ENCODE data around the gene MPC1L.
"Not testable (repeated sequence)": the region's sequence is repeated elsewhere in the genome, so short reads cannot be mapped to it uniquely, and the experiment has no call there.

Gene MPC1L

GRCh38 chrX:40581336-40581920 lies 41.8 kb upstream of the MPC1L start:
- no peak overlapping the region for H3K27ac ChIP-seq (replicated peaks; ENCODE audit: low read length)
- no peaks in the 10 kb centered on the region for H3K36me3 ChIP-seq (replicated peaks in 1 of 2; ENCODE audit: control insufficient read depth in 2 of 2, insufficient read depth in 2 of 2, low read length in 2 of 2)

GRCh38 chrX:40582178-40582577 lies 41.0 kb upstream of the MPC1L start:
- H4K91ac ChIP-seq (ENCODE audit: low read depth, low read length, poor library complexity); H3K4me1 ChIP-seq (ENCODE audit: control insufficient read depth in 2 of 2, insufficient read depth in 1 of 2, low read depth in 1 of 2, low read length in 2 of 2); H2BK12ac ChIP-seq (ENCODE audit: low read length); H3K27ac ChIP-seq (replicated peaks; ENCODE audit: low read length); H4K8ac ChIP-seq (ENCODE audit: low read depth, low read length); H3K9me3 ChIP-seq (replicated peaks in 1 of 2; ENCODE audit: control insufficient read depth in 2 of 2, insufficient read depth in 1 of 2, low read depth in 1 of 2, low read length in 2 of 2); H3K36me3 ChIP-seq (replicated peaks in 1 of 2; ENCODE audit: control insufficient read depth in 2 of 2, insufficient read depth in 2 of 2, low read length in 2 of 2); H3K9ac ChIP-seq (ENCODE audit: low read depth, low read length, poor library complexity); H3K4ac ChIP-seq (ENCODE audit: low read length); H2BK5ac ChIP-seq (ENCODE audit: low read length); H2BK15ac ChIP-seq (ENCODE audit: low read length); H3K4me3 ChIP-seq (ENCODE audit: low read length in 2 of 2); H3K27me3 ChIP-seq (ENCODE audit: control insufficient read depth in 3 of 3, insufficient read depth in 3 of 3, low read depth in 1 of 3, low read length in 3 of 3); H2BK120ac ChIP-seq (ENCODE audit: low read depth, low read length); H3K18ac ChIP-seq (ENCODE audit: low read length); H2AFZ ChIP-seq (ENCODE audit: low read length); H3K14ac ChIP-seq (ENCODE audit: low read length); DNase-seq (ENCODE audit: low spot score); H2AK5ac ChIP-seq (ENCODE audit: low read depth, low read length); H3K23ac ChIP-seq (ENCODE audit: low read depth, low read length, poor library complexity); H3K4me2 ChIP-seq (ENCODE audit: insufficient read depth, low read length, poor library complexity, severe bottlenecking); H3K79me1 ChIP-seq (ENCODE audit: low read depth, low read length): not testable (repeated sequence)
- WGBS, 2 donors (ENCODE audit: extremely low coverage in 2 of 2, insufficient read length in 2 of 2, insufficient replicate concordance in 1 of 2), result no CpG with 5 or more reads among the region's 13 CpGs

More at GRCh38 chrX:40581336-40581920, 41.8 kb upstream of the MPC1L start:
- Histone ChIP-seq H3K9me3 (replicated peaks in 1 of 2; ENCODE audit: control insufficient read depth in 2 of 2, insufficient read depth in 1 of 2, low read depth in 1 of 2, low read length in 2 of 2) (no peaks in the 10 kb centered on the region), H3K4me2 (ENCODE audit: insufficient read depth, low read length, poor library complexity, severe bottlenecking) (peak overlapping the region; percentile 45), H3K23ac (ENCODE audit: low read depth, low read length, poor library complexity) (no peak overlapping the region), H4K8ac (ENCODE audit: low read depth, low read length) (no peak overlapping the region), H3K14ac (ENCODE audit: low read length) (peak overlapping the region; percentile 56), H2AK5ac (ENCODE audit: low read depth, low read length) (no peak overlapping the region), H3K4me3 (ENCODE audit: low read length in 2 of 2) (peak overlapping the region; percentile 75 to 96), H3K9ac (ENCODE audit: low read depth, low read length, poor library complexity) (peak overlapping the region; percentile 90), H3K18ac (ENCODE audit: low read length) (no peak overlapping the region), H3K4me1 (ENCODE audit: control insufficient read depth in 2 of 2, insufficient read depth in 1 of 2, low read depth in 1 of 2, low read length in 2 of 2) (peaks cover 3 to 7% of the 10 kb centered on the region in 2 donors), H2BK120ac (ENCODE audit: low read depth, low read length) (no peak overlapping the region), H3K27me3 (ENCODE audit: control insufficient read depth in 3 of 3, insufficient read depth in 3 of 3, low read depth in 1 of 3, low read length in 3 of 3) (no peaks in the 10 kb centered on the region), H3K79me1 (ENCODE audit: low read depth, low read length) (peaks cover 3% of the 10 kb centered on the region), H4K91ac (ENCODE audit: low read depth, low read length, poor library complexity) (no peak overlapping the region), H2BK12ac (ENCODE audit: low read length) (no peak overlapping the region), H2BK15ac (ENCODE audit: low read length) (no peak overlapping the region), H2BK5ac (ENCODE audit: low read length) (no peak overlapping the region), H3K4ac (ENCODE audit: low read length) (no peak overlapping the region), H2AFZ (ENCODE audit: low read length) (peak overlapping the region; percentile 88)
- WGBS, 2 donors (ENCODE audit: extremely low coverage in 2 of 2, insufficient read length in 2 of 2, insufficient replicate concordance in 1 of 2), result no CpG with 5 or more reads among the region's 15 CpGs
- DNase-seq (ENCODE audit: low spot score), result no peak

GRCh38 chrX:40582811-40583210 lies 40.4 kb upstream of the MPC1L start:
- H2BK5ac ChIP-seq (ENCODE audit: low read length), result no peak overlapping the region
- no peak overlapping the region for H3K18ac ChIP-seq (ENCODE audit: low read length)
- H3K36me3 ChIP-seq (replicated peaks in 1 of 2; ENCODE audit: control insufficient read depth in 2 of 2, insufficient read depth in 2 of 2, low read length in 2 of 2), result no peaks in the 10 kb centered on the region
- H3K79me1 ChIP-seq (ENCODE audit: low read depth, low read length), result peaks cover 3% of the 10 kb centered on the region
- H2AK5ac ChIP-seq (ENCODE audit: low read depth, low read length), result no peak overlapping the region
- no peak overlapping the region for H4K91ac ChIP-seq (ENCODE audit: low read depth, low read length, poor library complexity)
- H2BK120ac ChIP-seq (ENCODE audit: low read depth, low read length), result no peak overlapping the region
- H3K4me3 ChIP-seq (ENCODE audit: low read length in 2 of 2), result no peak overlapping the region
- H3K14ac ChIP-seq (ENCODE audit: low read length), result no peak overlapping the region
- no peak overlapping the region for H3K4me2 ChIP-seq (ENCODE audit: insufficient read depth, low read length, poor library complexity, severe bottlenecking)
- H3K27ac ChIP-seq (replicated peaks; ENCODE audit: low read length), result no peak overlapping the region
- no peaks in the 10 kb centered on the region for H3K27me3 ChIP-seq (ENCODE audit: control insufficient read depth in 3 of 3, insufficient read depth in 3 of 3, low read depth in 1 of 3, low read length in 3 of 3)
- no peak overlapping the region for H3K23ac ChIP-seq (ENCODE audit: low read depth, low read length, poor library complexity)
- no peak for DNase-seq (ENCODE audit: low spot score)
- no peak overlapping the region for H4K8ac ChIP-seq (ENCODE audit: low read depth, low read length)
- H2BK15ac ChIP-seq (ENCODE audit: low read length), result no peak overlapping the region
- no CpG with 5 or more reads among the region's 2 CpGs for WGBS, 2 donors (ENCODE audit: extremely low coverage in 2 of 2, insufficient read length in 2 of 2, insufficient replicate concordance in 1 of 2)
- H3K9me3 ChIP-seq (replicated peaks in 1 of 2; ENCODE audit: control insufficient read depth in 2 of 2, insufficient read depth in 1 of 2, low read depth in 1 of 2, low read length in 2 of 2), result no peaks in the 10 kb centered on the region
- no peak overlapping the region for H3K9ac ChIP-seq (ENCODE audit: low read depth, low read length, poor library complexity)
- no peak overlapping the region for H2AFZ ChIP-seq (ENCODE audit: low read length)
- no peak overlapping the region for H2BK12ac ChIP-seq (ENCODE audit: low read length)
- no peak overlapping the region for H3K4ac ChIP-seq (ENCODE audit: low read length)
- peaks cover 3 to 7% of the 10 kb centered on the region in 2 donors for H3K4me1 ChIP-seq (ENCODE audit: control insufficient read depth in 2 of 2, insufficient read depth in 1 of 2, low read depth in 1 of 2, low read length in 2 of 2)

- H2BK120ac ChIP-seq (ENCODE audit: low read depth, low read length); H2BK15ac ChIP-seq (ENCODE audit: low read length); H2AFZ ChIP-seq (ENCODE audit: low read length); H4K8ac ChIP-seq (ENCODE audit: low read depth, low read length); H4K91ac ChIP-seq (ENCODE audit: low read depth, low read length, poor library complexity); DNase-seq (ENCODE audit: low spot score); H3K4me1 ChIP-seq (ENCODE audit: control insufficient read depth in 2 of 2, insufficient read depth in 1 of 2, low read depth in 1 of 2, low read length in 2 of 2); H3K14ac ChIP-seq (ENCODE audit: low read length); H3K4me3 ChIP-seq (ENCODE audit: low read length in 2 of 2); H3K9ac ChIP-seq (ENCODE audit: low read depth, low read length, poor library complexity); H3K79me1 ChIP-seq (ENCODE audit: low read depth, low read length); H2BK12ac ChIP-seq (ENCODE audit: low read length); H3K9me3 ChIP-seq (replicated peaks in 1 of 2; ENCODE audit: control insufficient read depth in 2 of 2, insufficient read depth in 1 of 2, low read depth in 1 of 2, low read length in 2 of 2); H2AK5ac ChIP-seq (ENCODE audit: low read depth, low read length); H3K4me2 ChIP-seq (ENCODE audit: insufficient read depth, low read length, poor library complexity, severe bottlenecking); H2BK5ac ChIP-seq (ENCODE audit: low read length); H3K4ac ChIP-seq (ENCODE audit: low read length); H3K23ac ChIP-seq (ENCODE audit: low read depth, low read length, poor library complexity); H3K27me3 ChIP-seq (ENCODE audit: control insufficient read depth in 3 of 3, insufficient read depth in 3 of 3, low read depth in 1 of 3, low read length in 3 of 3); H3K18ac ChIP-seq (ENCODE audit: low read length); H3K27ac ChIP-seq (replicated peaks; ENCODE audit: low read length): not testable (repeated sequence)
- peaks cover 0 to 25% of the 10 kb centered on the region in 2 donors for H3K36me3 ChIP-seq (replicated peaks in 1 of 2; ENCODE audit: control insufficient read depth in 2 of 2, insufficient read depth in 2 of 2, low read length in 2 of 2)
- no CpG with 5 or more reads among the region's 1 CpG for WGBS, 2 donors (ENCODE audit: extremely low coverage in 2 of 2, insufficient read length in 2 of 2, insufficient replicate concordance in 1 of 2)
These were observed 35.6 kb upstream of the MPC1L start for GRCh38 chrX:40587623-40588022.

Measured in neuronal stem cell (in vitro differentiated cells).